ENCODE results near the gene NKX2-8. TPM values are rescaled to one million over a fixed set of nuclear protein-coding genes. Genes with fewer than 3 reads are reported as not detected.

The NKX2-8 gene
- not detected in 2 replicates for total RNA-seq (ENCODE audit: low replicate concordance)

DNA sequence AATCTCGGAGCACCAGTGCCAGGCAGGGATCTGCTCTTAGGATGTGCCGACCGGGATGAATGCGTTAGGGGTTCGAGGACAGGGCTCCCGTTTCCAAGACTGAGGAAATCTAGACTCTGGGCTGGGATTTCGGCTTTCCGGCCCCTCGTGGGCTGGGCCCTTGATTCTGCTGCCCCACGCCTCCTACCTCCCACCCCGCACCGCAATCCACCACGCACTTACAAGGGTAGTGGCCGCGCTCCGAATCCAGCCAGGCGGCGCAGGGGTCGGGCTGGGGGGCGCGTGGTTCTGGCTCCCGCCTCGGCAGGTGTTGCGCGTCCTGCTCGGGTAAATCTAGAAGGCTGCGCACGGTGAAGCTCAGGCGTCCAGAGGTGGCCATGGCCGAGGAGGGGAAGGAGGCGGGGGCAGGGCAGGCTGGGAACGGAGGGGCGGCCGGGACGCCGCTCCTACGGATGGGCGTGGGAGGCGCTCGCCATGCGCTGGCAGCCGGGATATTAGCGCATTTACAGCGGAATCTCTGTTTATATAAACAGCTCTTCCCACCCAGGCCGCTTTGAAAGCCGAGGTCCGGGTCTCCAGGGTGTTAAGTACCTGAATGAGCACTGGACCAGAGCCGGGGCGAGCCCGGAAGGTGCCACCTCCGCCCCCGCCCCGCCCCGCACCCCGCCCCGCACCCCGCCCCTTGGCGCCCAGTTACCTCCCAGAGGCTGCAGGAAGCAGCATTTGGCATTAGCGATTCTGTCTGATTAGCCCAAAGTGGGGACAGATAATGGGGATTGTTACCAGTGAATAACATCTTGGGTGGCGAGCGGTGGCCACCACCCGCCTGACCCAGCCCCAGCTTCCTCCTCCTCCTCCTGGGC lies at the start of gene NKX2-8:
Gene NKX2-8, minus strand, starts transcription at position 604 of the 863 bp plus-strand sequence. Its CDS starts 225 bp downstream, at position 379.
- peak; percentile 60 for DNase-seq (ENCODE audit: low spot score)
- peaks cover 6% of the 10 kb centered on the region for H3K4me1 Mint-ChIP-seq
- no peak within 1 kb of the TSS for H3K9ac ChIP-seq
- H3K9me3 ChIP-seq (ENCODE audit: low read depth), result no peaks in the 10 kb centered on the region
- no peak within 1 kb of the TSS for H3K27ac ChIP-seq
- peak within 1 kb of the TSS; percentile 55 for H3K4me3 ChIP-seq
- peak within 1 kb of the TSS; percentile 87 for H3K4me2 ChIP-seq
- peak within 1 kb of the TSS; percentile 74 for H3K4me3 Mint-ChIP-seq
- peaks cover 3% of the 10 kb centered on the region for H3K9me3 Mint-ChIP-seq
- no peaks in the 10 kb centered on the region for H3K79me2 ChIP-seq (ENCODE audit: low read depth)
- no peaks in the 10 kb centered on the region for H3K36me3 ChIP-seq
- H3F3A ChIP-seq (ENCODE audit: low read depth), result peaks cover 44% of the 10 kb centered on the region
- peaks cover 36% of the 10 kb centered on the region for H3K4me1 ChIP-seq
- peaks cover 64% of the 10 kb centered on the region for H4K20me1 ChIP-seq (ENCODE audit: low read depth)
- TF ChIP-seq EZH2phosphoT487 (IDR thresholded peaks at IDR 0.05) (peak; percentile 83), CTCF (IDR thresholded peaks at IDR 0.05) (no peak), EZH2 (IDR thresholded peaks at IDR 0.05) (peak; percentile 85)
- H2AFZ ChIP-seq (replicated peaks), result peak within 1 kb of the TSS; percentile 89
- H3K36me3 Mint-ChIP-seq, result no peaks in the 10 kb centered on the region
- peaks cover 85% of the 10 kb centered on the region for H3K27me3 Mint-ChIP-seq (ENCODE audit: insufficient read depth, low read depth)
- peaks cover 100% of the 10 kb centered on the region for H3K27me3 ChIP-seq
- no peak within 1 kb of the TSS for H3K27ac Mint-ChIP-seq

- Mint-ChIP-seq H3K36me3 (no peaks in the 10 kb centered on the region), H3K4me3 (no peak overlapping the region), H3K9me3 (no peaks in the 10 kb centered on the region), H3K27me3 (ENCODE audit: insufficient read depth, low read depth) (peaks cover 10% of the 10 kb centered on the region), H3K4me1 (no peaks in the 10 kb centered on the region), H3K27ac (no peak overlapping the region)
- Histone ChIP-seq H3K9ac (no peak overlapping the region), H3K9me3 (ENCODE audit: low read depth) (no peaks in the 10 kb centered on the region), H4K20me1 (ENCODE audit: low read depth) (no peaks in the 10 kb centered on the region), H3K79me2 (ENCODE audit: low read depth) (no peaks in the 10 kb centered on the region), H3K27ac (no peak overlapping the region), H3K4me3 (no peak overlapping the region), H3K27me3 (peaks cover 56% of the 10 kb centered on the region), H3K36me3 (no peaks in the 10 kb centered on the region), H3K4me1 (no peaks in the 10 kb centered on the region), H2AFZ (replicated peaks) (no peak overlapping the region), H3K4me2 (no peak overlapping the region), H3F3A (ENCODE audit: low read depth) (no peaks in the 10 kb centered on the region)
- DNase-seq (ENCODE audit: low spot score), result no peak
- TF ChIP-seq EZH2phosphoT487 (IDR thresholded peaks at IDR 0.05), result no peak
These were observed 45.6 kb upstream of the NKX2-8 start for GRCh38 chr14:36627981-36628380.

DNA sequence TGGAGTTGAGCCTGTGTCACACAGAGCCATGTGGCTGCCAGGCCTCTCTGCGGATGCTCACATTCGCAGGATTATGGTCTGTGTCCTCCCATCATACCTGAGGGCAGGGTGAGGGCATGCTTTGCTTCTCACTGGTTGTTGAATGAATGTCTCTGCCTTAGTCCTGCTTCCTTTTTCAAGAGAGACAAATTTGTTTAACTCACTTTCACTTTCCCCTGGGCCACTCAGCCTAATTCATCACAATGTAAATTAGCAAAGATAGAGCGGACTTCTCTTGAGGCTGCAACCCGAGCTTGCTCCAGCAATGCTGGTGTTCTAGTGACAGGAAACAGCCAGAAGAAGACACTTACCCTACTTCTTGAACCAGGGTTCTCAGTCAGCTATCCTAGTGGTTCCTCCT lies 43.7 kb upstream of the NKX2-8 start:
- Histone ChIP-seq H3K36me3 (no peaks in the 10 kb centered on the region), H2AFZ (replicated peaks) (no peak overlapping the region), H4K20me1 (ENCODE audit: low read depth) (no peaks in the 10 kb centered on the region), H3K27me3 (peaks cover 50% of the 10 kb centered on the region), H3F3A (ENCODE audit: low read depth) (no peaks in the 10 kb centered on the region), H3K79me2 (ENCODE audit: low read depth) (no peaks in the 10 kb centered on the region), H3K4me2 (no peak overlapping the region), H3K9ac (no peak overlapping the region), H3K4me3 (no peak overlapping the region), H3K4me1 (no peaks in the 10 kb centered on the region), H3K9me3 (ENCODE audit: low read depth) (peaks cover 10% of the 10 kb centered on the region), H3K27ac (no peak overlapping the region)
- Mint-ChIP-seq H3K4me1 (no peaks in the 10 kb centered on the region), H3K9me3 (no peaks in the 10 kb centered on the region), H3K27me3 (ENCODE audit: insufficient read depth, low read depth) (peaks cover 10% of the 10 kb centered on the region), H3K4me3 (no peak overlapping the region), H3K27ac (no peak overlapping the region), H3K36me3 (no peaks in the 10 kb centered on the region)
- TF ChIP-seq EZH2phosphoT487 (IDR thresholded peaks at IDR 0.05) (no peak), CTCF (IDR thresholded peaks at IDR 0.05) (no peak), EZH2 (IDR thresholded peaks at IDR 0.05) (no peak)
- no peak for DNase-seq (ENCODE audit: low spot score)

DNA sequence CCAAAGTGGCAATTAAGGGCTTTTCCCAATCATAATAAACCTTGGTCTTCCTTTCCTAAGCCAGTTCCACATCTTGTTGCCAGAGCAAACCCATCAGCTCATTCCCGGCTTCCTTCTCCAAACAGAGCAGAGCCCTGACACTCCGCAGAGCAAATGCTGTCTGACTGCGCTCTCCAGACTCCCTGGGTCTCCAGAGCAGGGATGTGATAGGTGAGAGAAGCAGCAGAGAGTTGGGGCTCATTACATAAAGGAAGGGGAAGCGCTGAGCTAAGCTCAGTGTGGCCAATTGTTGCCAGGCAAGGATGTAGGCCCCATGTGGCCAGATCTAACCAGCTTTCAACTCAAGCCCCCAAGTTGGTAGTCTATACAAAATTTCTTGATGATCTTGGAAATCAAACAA lies 43.0 kb upstream of the NKX2-8 start:
- no peaks in the 10 kb centered on the region for H3K79me2 ChIP-seq (ENCODE audit: low read depth)
- Mint-ChIP-seq H3K9me3 (no peaks in the 10 kb centered on the region), H3K27ac (no peak overlapping the region), H3K27me3 (ENCODE audit: insufficient read depth, low read depth) (peaks cover 8% of the 10 kb centered on the region), H3K4me3 (no peak overlapping the region), H3K36me3 (no peaks in the 10 kb centered on the region), H3K4me1 (no peaks in the 10 kb centered on the region)
- peaks cover 48% of the 10 kb centered on the region for H3K27me3 ChIP-seq
- no peaks in the 10 kb centered on the region for H4K20me1 ChIP-seq (ENCODE audit: low read depth)
- H3K9ac ChIP-seq, result no peak overlapping the region
- peaks cover 10% of the 10 kb centered on the region for H3K9me3 ChIP-seq (ENCODE audit: low read depth)
- H3K27ac ChIP-seq, result no peak overlapping the region
- TF ChIP-seq EZH2phosphoT487 (IDR thresholded peaks at IDR 0.05) (no peak), EZH2 (IDR thresholded peaks at IDR 0.05) (no peak), CTCF (IDR thresholded peaks at IDR 0.05) (no peak)
- no peak overlapping the region for H3K4me3 ChIP-seq
- no peaks in the 10 kb centered on the region for H3F3A ChIP-seq (ENCODE audit: low read depth)
- peak overlapping the region; percentile 68 for H2AFZ ChIP-seq (replicated peaks)
- H3K4me2 ChIP-seq, result no peak overlapping the region
- no peaks in the 10 kb centered on the region for H3K36me3 ChIP-seq
- no peaks in the 10 kb centered on the region for H3K4me1 ChIP-seq
- no peak for DNase-seq (ENCODE audit: low spot score)

All from neural progenitor cell (in vitro differentiated cells).